IMR-90 (cell line): Measurements from ENCODE around the gene SGSH. TPM values are rescaled to one million over a fixed set of nuclear protein-coding genes. Genes with fewer than 3 reads are reported as not detected.

Source experiments
- ATAC-seq: fragments of 200-7000 bp; cut with Tn5 transposase; 2 replicates; pipeline ENCODE4 v1.9.1; 2020; ENCODE audit warnings: low read depth, mild to moderate bottlenecking, moderate library complexity
- BruUV-seq: library from RNA; stranded (reverse); fragments of 400-500 nt; replicated peaks from 2 replicates; lab custom pipeline; 2021; lab: Mats Ljungman, UMichigan
- CTCF ChIA-PET: fragments of 300-600 bp; formaldehyde crosslinking; extraction: SDS; loops from one replicate; lab custom pipeline; 2021; ENCODE audit warnings: antibody characterized with exemption; lab: Yijun Ruan, JAX
- POLR2A ChIA-PET: fragments of 300-600 bp; sonication (Branson Sonifier 250); formaldehyde crosslinking; loops from one replicate; lab custom pipeline; 2022; ENCODE audit warnings: antibody characterized with exemption; ENCODE audit not compliant: unreplicated experiment; lab: Charles Lee
- DNase-seq: peaks from one replicate; pipeline ENCODE4 v3.0.0; 2013
- H2AFZ ChIP-seq: replicated peaks from 2 replicates; pipeline ENCODE3; 2013; ENCODE audit warnings: low read length, mild to moderate bottlenecking; ENCODE audit not compliant: poor library complexity
- H2AK5ac ChIP-seq: 2 replicates; pipeline ENCODE4 v1.6.1; 2013; ENCODE audit warnings: low read depth, low read length, inconsistent platforms
- H2AK9ac ChIP-seq: replicated peaks from 2 replicates; pipeline ENCODE3; 2013; ENCODE audit warnings: mild to moderate bottlenecking, low read depth, low read length, moderate library complexity; ENCODE audit not compliant: poor library complexity
- H2BK120ac ChIP-seq: 2 replicates; pipeline ENCODE4 v1.6.1; 2013; ENCODE audit warnings: low read depth, low read length, inconsistent platforms
- H2BK15ac ChIP-seq: 3 replicates; pipeline ENCODE4 v1.6.1; 2013; ENCODE audit warnings: low read depth, low read length, inconsistent platforms
- H2BK20ac ChIP-seq: 2 replicates; pipeline ENCODE4 v1.6.1; 2013; ENCODE audit warnings: low read depth, mild to moderate bottlenecking, inconsistent platforms, low read length, moderate library complexity
- H2BK5ac ChIP-seq: 2 replicates; pipeline ENCODE4 v1.6.1; 2013; ENCODE audit warnings: mild to moderate bottlenecking, low read depth, low read length, inconsistent platforms; ENCODE audit not compliant: poor library complexity, severe bottlenecking
- H3K14ac ChIP-seq: replicated peaks from 2 replicates; pipeline ENCODE4 v1.6.1; 2013; ENCODE audit warnings: low read depth, low read length, inconsistent platforms
- H3K18ac ChIP-seq: 2 replicates; pipeline ENCODE4 v1.6.1; 2013; ENCODE audit warnings: low read depth, low read length, control low read depth
- H3K23ac ChIP-seq: 2 replicates; pipeline ENCODE4 v1.6.1; 2013; ENCODE audit warnings: low read depth, low read length, inconsistent platforms
- H3K27ac ChIP-seq: 2 replicates; pipeline ENCODE4 v1.5.1; 2013; ENCODE audit warnings: mild to moderate bottlenecking, control low read depth, low read length; ENCODE audit not compliant: insufficient read depth
- H3K27me3 ChIP-seq: 2 replicates; pipeline ENCODE4 v1.6.1; 2013; ENCODE audit warnings: low read length; ENCODE audit not compliant: control insufficient read depth, insufficient read depth
- H3K36me3 ChIP-seq: 2 replicates; pipeline ENCODE4 v1.6.1; 2013; ENCODE audit warnings: low read length, mixed read lengths; ENCODE audit not compliant: control insufficient read depth, insufficient read depth
- H3K4ac ChIP-seq: 2 replicates; pipeline ENCODE4 v1.6.1; 2013; ENCODE audit warnings: low read depth, low read length, inconsistent platforms
- H3K4me1 ChIP-seq: 2 replicates; pipeline ENCODE4 v1.6.1; 2013; ENCODE audit warnings: low read length, mixed read lengths; ENCODE audit not compliant: control insufficient read depth, insufficient read depth
- H3K4me2 ChIP-seq: 2 replicates; pipeline ENCODE4 v1.6.1; 2013; ENCODE audit warnings: low read depth, mild to moderate bottlenecking, control low read depth, low read length, moderate library complexity
- H3K4me3 ChIP-seq: 2 replicates; pipeline ENCODE4 v1.5.1; 2013; ENCODE audit warnings: low read depth, mild to moderate bottlenecking, control low read depth, low read length, moderate library complexity; ENCODE audit not compliant: insufficient read depth
- H3K56ac ChIP-seq: 2 replicates; pipeline ENCODE4 v1.6.1; 2013; ENCODE audit warnings: low read length, inconsistent platforms; ENCODE audit not compliant: insufficient read depth; ENCODE audit errors: extremely low read depth
- H3K79me1 ChIP-seq, 2 experiments: 2 replicates each; pipeline ENCODE4 v1.6.1; 2013; ENCODE audit warnings: low read length in 2 of 2, inconsistent platforms in 1 of 2, low read depth in 1 of 2
- H3K9ac ChIP-seq: 2 replicates; pipeline ENCODE4 v1.6.1; 2013; ENCODE audit warnings: low read depth, low read length, control low read depth
- H3K9me1 ChIP-seq: 2 replicates; pipeline ENCODE4 v1.6.1; 2013; ENCODE audit warnings: low read length, inconsistent platforms; ENCODE audit not compliant: insufficient read depth
- H3K9me3 ChIP-seq: 2 replicates; pipeline ENCODE4 v1.6.1; 2013; ENCODE audit warnings: low read length; ENCODE audit not compliant: control insufficient read depth, insufficient read depth
- H4K20me1 ChIP-seq: 2 replicates; pipeline ENCODE4 v1.6.1; 2013; ENCODE audit warnings: low read length, inconsistent platforms; ENCODE audit not compliant: insufficient read depth
- H4K5ac ChIP-seq: 2 replicates; pipeline ENCODE4 v1.6.1; 2013; ENCODE audit warnings: mild to moderate bottlenecking, low read depth, low read length, control low read depth
- H4K8ac ChIP-seq, 2 experiments: 2 replicates each; pipeline ENCODE4 v1.6.1; 2013; ENCODE audit warnings: low read depth in 2 of 2, low read length in 2 of 2, control low read depth in 1 of 2, inconsistent platforms in 1 of 2
- H4K91ac ChIP-seq: 2 replicates; pipeline ENCODE4 v1.6.1; 2013; ENCODE audit warnings: low read depth, low read length, inconsistent platforms; ENCODE audit not compliant: insufficient read depth
- NFE2L2 ChIP-seq: fragments of 150-350 bp; IDR thresholded peaks from 2 replicates; pipeline ENCODE4 v1.6.1; 2016; ENCODE audit warnings: low read depth, mild to moderate bottlenecking, low read length
- RAD21 ChIP-seq: IDR thresholded peaks from 2 replicates; pipeline ENCODE4 v1.6.1; 2012; ENCODE audit warnings: low read length, improper control_type of control experiment
- WGBS, 2 experiments: methylation state at CpG; one replicate each; pipeline versions ENCODE4 v1.1.5 to v1.1.7; 2013; ENCODE audit warnings: missing lambda C conversion rate in 2 of 2; ENCODE audit not compliant: insufficient read length in 1 of 2; ENCODE audit errors: extremely low coverage in 2 of 2; 5-methylcytosine and 5-hydroxymethylcytosine counted together
- dilution Hi-C: fragments of 300-500 bp; cut with HindIII; formaldehyde crosslinking; loops from one replicate; pipeline ENCODE4 v1.14.3; 2018; ENCODE audit warnings: low sequenced_read_pairs; ENCODE audit not compliant: unreplicated experiment
- in situ Hi-C: fragments of 300-500 bp; cut with MboI; formaldehyde crosslinking; loops from 3 replicates; pipeline ENCODE4 v1.14.3; 2019; ENCODE audit warnings: low sequenced_read_pairs, inconsistent platforms, mixed read lengths
- intact Hi-C: fragments of 100-400 bp; cut with micrococcal nuclease; formaldehyde crosslinking; loops from 2 replicates; pipeline ENCODE4 v1.10.0; 2022
- polyA plus RNA-seq, 3 experiments: library from polyadenylated mRNA; depleted of rRNA; stranded (reverse); fragments of >200 nt; gene quantifications; 2 replicates each; pipeline ENCODE4 v1.2.3, GENCODE V29; 2012; ENCODE audit warnings: low replicate concordance in 1 of 3
- total RNA-seq: library from RNA; depleted of rRNA; stranded (reverse); fragments of >200 nt; gene quantifications from 2 replicates; pipeline ENCODE4 v1.2.3, GENCODE V29; 2012

The SGSH gene
- total and polyA plus RNA-seq, 2 of the 4 experiments (the other 2 are of a cell fraction), result 3.0 to 41.5 TPM

- no peak for TF ChIP-seq NFE2L2
- no peak for TF ChIP-seq RAD21
- H3K4me1 ChIP-seq, result peaks cover 15% of the 10 kb centered on the region
- DNase-seq, result peak; percentile 41
- ChIA-PET POLR2A (no interaction called here), CTCF (no interaction called here)
- H3K79me1 ChIP-seq, result peaks cover 11 to 59% of the 10 kb centered on the region in 2 experiments; a peak in 2 of 4 replicates
- H3K36me3 ChIP-seq, result peaks cover 33% of the 10 kb centered on the region
- no peak overlapping the region for H4K5ac ChIP-seq
- no peak overlapping the region for H2AK5ac ChIP-seq
- H3K27me3 ChIP-seq, result no peaks in the 10 kb centered on the region
- no peak overlapping the region for H2AK9ac ChIP-seq
- no CpG with 5 or more reads among the region's 6 CpGs for WGBS, 2 experiments
- intact Hi-C loops (no loop called here), dilution Hi-C loops (no loop called here), in situ Hi-C loops (no loop called here)
- H2BK120ac ChIP-seq, result no peak overlapping the region
- H4K20me1 ChIP-seq, result peaks cover 4% of the 10 kb centered on the region; the same call in 1 of the 2 replicates
- no TSS peak for BruUV-seq
- no peak overlapping the region for H3K23ac ChIP-seq
- H3K18ac ChIP-seq, result no peak overlapping the region
- H3K4ac ChIP-seq, result no peak overlapping the region
- no peak overlapping the region for H3K4me3 ChIP-seq
- ATAC-seq, result no peak
- no peak overlapping the region for H3K56ac ChIP-seq
- no peak overlapping the region for H2BK5ac ChIP-seq
- no peak overlapping the region for H2AFZ ChIP-seq
- no peak overlapping the region for H4K8ac ChIP-seq
- H3K9me1 ChIP-seq, result peaks cover 7% of the 10 kb centered on the region
- no peak overlapping the region for H3K9ac ChIP-seq
- no peak overlapping the region for H2BK20ac ChIP-seq
- no peak overlapping the region for H3K14ac ChIP-seq
- no peak overlapping the region for H3K4me2 ChIP-seq
- H3K27ac ChIP-seq, result no peak overlapping the region
- H4K91ac ChIP-seq, result no peak overlapping the region
- no peaks in the 10 kb centered on the region for H3K9me3 ChIP-seq
- H2BK15ac ChIP-seq, result no peak overlapping the region
Observed at GRCh38 chr17:80267391-80267790, 47.3 kb upstream of the SGSH start.
